HG02852 (cell line): ENCODE data around the gene LHX1.

Source experiments
- ATAC-seq: cut with Tn5 transposase; IDR thresholded peaks from one replicate; pipeline ENCODE4 v1.9.1; 2021; ENCODE audit warnings: mild to moderate bottlenecking, moderate library complexity; ENCODE audit not compliant: unreplicated experiment

Gene LHX1

GRCh38 chr17:36921095-36921851 is 16.0 kb upstream of the LHX1 start:
- ATAC-seq, result no peak

GRCh38 chr17:36922175-36922574 is 15.1 kb upstream of the LHX1 start:
- no peak for ATAC-seq

GRCh38 chr17:36923814-36924221 is 13.5 kb upstream of the LHX1 start:
- no peak for ATAC-seq

GRCh38 chr17:36926226-36926625 is 11.0 kb upstream of the LHX1 start:
- no peak for ATAC-seq

GRCh38 chr17:36926701-36927100 is 10.6 kb upstream of the LHX1 start:
- ATAC-seq, result no peak

GRCh38 chr17:36928471-36929345 is 8.6 kb upstream of the LHX1 start:
- ATAC-seq, result no peak

GRCh38 chr17:36929851-36930582 is 7.3 kb upstream of the LHX1 start:
- no peak for ATAC-seq

- no peak for ATAC-seq
These were observed 6.7 kb upstream of the LHX1 start for GRCh38 chr17:36930583-36930900.

- ATAC-seq, result no peak
These were observed 6.1 kb upstream of the LHX1 start for GRCh38 chr17:36931096-36931696.

GRCh38 chr17:36931697-36932382 is 5.4 kb upstream of the LHX1 start:
- no peak for ATAC-seq

GRCh38 chr17:36932383-36932693 is 4.9 kb upstream of the LHX1 start:
- no peak for ATAC-seq

GRCh38 chr17:36932694-36933511 is 4.4 kb upstream of the LHX1 start:
- ATAC-seq, result no peak

- ATAC-seq, result no peak
These were observed 3.6 kb upstream of the LHX1 start for GRCh38 chr17:36933512-36934143.

- ATAC-seq, result no peak
These were observed 3.1 kb upstream of the LHX1 start for GRCh38 chr17:36934144-36934691.

- ATAC-seq, result no peak
These were observed 2.3 kb upstream of the LHX1 start for GRCh38 chr17:36934692-36935630.

GRCh38 chr17:36935671-36936454 is 1.4 kb upstream of the LHX1 start:
- ATAC-seq, result no peak

- ATAC-seq, result no peak
These were observed 747 bp upstream of the LHX1 start for GRCh38 chr17:36936455-36937000.
